Metanephros (tissue), 2 donors: ENCODE results near the gene TEX264. TPM values are rescaled to one million over a fixed set of nuclear protein-coding genes. Genes with fewer than 3 reads are reported as not detected.

Experiments
- small RNA-seq: library from RNA; depleted of rRNA; stranded (forward); fragments of <200 nt; gene quantifications from one replicate; pipeline ENCODE3, GENCODE V24; 2014; ENCODE audit warnings: low replicate concordance
- total RNA-seq: library from RNA; depleted of rRNA; stranded (reverse); fragments of >200 nt; gene quantifications from one replicate; pipeline ENCODE4 v1.2.3, GENCODE V29; 2014

TEX264 gene
- total RNA-seq = 50.6 TPM

GRCh38 chr3:51670823-51671733 lies at the start of gene TEX264:
TSS of gene TEX264 (plus strand) at chr3:51671252. CDS start at chr3:51674305, 3,053 bp downstream.

GRCh38 chr3:51706788-51707731 lies 36.0 kb downstream of the TEX264 start, which contains the start of gene GRM2:
TSS of gene GRM2 (plus strand) at chr3:51707068. CDS start at chr3:51708984, 1,916 bp downstream.

Small RNA genes within 50 kb of the gene (small RNA-seq; reads per million reads assigned to genes)
- gene RNA5SP132 = 18.8 reads per million, percentile 96 among the genes with 10 or more reads in this experiment

Other genes starting within 250 kb of the TEX264 start
- 19.0 TPM for gene DCAF1, start 171.2 kb upstream of the TEX264 start, total RNA-seq
- gene RAD54L2, start 132.5 kb upstream of the TEX264 start, total RNA-seq = 20.3 TPM
- 0.53 TPM for gene GRM2, start 35.8 kb downstream of the TEX264 start, total RNA-seq
- not detected for gene IQCF6, start 108.0 kb downstream of the TEX264 start, total RNA-seq
- not detected for gene IQCF2, start 190.4 kb downstream of the TEX264 start, total RNA-seq
- gene IQCF5, start 204.3 kb downstream of the TEX264 start, total RNA-seq = not detected
- not detected for gene IQCF1, start 232.1 kb downstream of the TEX264 start, total RNA-seq